Embryonic facial prominence (tissue), 1 donor: ENCODE measurements around the gene MOGAT3.
A peak's percentile ranks its signal among the peaks of the same experiment; 100 is the strongest.

Experiments used
- DNase-seq: peaks from one replicate; pipeline ENCODE4 v3.0.0-alpha.2; 2016; ENCODE audit errors: extremely low spot score

Gene MOGAT3

GRCh38 chr7:101161692-101162471 is 39.0 kb downstream of the MOGAT3 start:
- DNase-seq = no peak

- no peak for DNase-seq
Measured at GRCh38 chr7:101160910-101161309, 39.9 kb downstream of the MOGAT3 start.

DNA sequence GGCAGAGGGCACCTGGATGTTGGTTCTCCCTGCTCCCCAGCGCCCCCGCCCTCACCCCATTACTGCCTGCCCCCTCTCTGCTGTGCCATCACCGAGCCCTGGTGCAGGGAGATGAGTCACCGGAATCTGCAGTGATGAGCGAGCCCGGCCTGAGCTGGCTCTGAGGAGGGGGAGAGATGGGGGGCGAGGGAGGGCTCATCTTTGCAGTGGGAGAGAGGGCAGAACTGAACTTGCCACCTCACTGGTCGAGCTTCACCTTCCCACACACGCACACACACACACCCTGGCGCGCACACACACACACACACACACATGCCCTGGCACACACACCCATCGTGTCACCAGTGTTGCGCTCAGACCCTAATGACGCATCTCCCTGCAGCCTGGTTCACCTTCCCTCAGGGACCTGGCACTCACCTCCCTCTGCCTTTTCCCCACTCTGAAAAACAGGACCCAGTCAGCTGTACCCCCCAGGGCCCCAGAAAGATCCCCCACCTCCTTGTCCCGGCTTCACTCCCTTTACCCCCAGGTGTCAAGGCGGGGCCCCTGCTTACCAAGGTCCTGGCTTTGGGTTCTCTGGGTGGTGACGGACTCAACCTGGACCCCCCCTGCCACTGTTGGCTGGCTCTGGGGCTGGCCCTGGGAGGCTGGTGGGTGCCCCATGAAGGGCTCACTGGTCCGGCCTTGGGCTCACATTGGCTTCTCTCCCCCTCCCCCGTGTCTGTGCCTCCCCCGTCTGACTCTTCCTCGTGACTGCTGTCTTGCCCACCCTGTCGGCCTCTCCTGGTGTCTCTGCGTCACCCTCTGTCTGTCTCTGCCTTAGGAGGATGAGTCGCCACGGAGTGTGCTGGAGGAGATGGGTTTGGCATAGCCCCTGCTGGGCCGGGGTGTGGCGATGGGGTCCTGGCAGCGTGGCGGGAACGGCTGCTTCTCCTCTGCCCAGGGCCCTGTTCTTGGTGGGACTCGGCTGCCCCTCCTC is 40.9 kb downstream of the MOGAT3 start:
- no peak for DNase-seq

DNA sequence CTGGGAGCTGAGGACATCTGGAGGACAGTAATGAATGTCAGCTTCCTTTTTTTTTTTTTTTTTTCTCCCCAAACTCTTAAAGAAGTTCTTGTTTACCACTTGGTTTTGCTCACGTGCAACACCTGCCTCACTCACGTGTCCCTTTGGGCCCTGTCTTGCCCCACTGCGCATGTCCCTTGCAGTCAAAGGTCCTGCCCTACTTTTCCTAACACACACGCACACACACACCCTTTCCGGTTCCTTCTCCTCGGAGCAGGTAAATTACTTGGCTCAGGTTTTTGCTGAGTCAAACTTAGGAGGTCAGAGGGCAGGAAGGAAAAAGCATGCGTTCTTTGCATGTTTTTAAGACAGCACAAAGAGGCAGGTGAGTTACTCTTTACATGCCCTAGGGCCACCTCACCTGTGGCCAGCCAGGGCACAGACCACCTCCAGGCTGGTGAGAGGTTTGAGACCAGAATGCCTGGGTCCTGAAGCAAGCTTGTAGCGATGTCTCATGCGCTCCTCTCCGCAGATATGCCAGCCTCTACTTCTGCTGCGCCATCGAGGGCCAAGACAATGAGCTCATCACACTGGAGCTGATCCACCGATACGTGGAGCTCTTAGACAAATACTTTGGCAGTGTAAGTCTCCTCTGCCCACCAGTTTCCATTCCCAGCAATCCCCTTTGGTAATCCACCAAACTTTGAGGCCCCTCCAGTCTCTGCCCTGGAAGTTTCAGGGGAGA is 43.8 kb downstream of the MOGAT3 start:
- DNase-seq = no peak

DNA sequence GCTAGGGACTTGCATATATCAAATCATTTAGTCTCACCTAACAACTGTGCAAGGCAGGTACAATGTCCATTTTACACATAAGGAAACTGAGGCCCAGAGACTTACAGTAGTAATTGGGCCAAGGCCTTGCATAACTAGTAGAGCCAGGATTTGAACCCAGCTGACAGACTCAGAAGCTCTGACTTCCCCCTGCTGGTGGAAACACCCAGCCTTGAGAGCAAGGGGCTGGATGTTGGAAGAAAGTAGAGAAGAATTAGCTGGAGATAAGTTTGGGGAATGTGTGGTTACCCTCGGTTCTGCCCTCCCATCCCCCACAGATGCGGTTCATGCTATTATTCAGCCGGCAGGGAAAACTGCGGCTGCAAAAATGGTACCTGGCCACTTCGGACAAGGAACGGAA is 44.6 kb downstream of the MOGAT3 start:
- DNase-seq = no peak

GRCh38 chr7:101155303-101155702 is 45.5 kb downstream of the MOGAT3 start:
- DNase-seq = no peak

DNA sequence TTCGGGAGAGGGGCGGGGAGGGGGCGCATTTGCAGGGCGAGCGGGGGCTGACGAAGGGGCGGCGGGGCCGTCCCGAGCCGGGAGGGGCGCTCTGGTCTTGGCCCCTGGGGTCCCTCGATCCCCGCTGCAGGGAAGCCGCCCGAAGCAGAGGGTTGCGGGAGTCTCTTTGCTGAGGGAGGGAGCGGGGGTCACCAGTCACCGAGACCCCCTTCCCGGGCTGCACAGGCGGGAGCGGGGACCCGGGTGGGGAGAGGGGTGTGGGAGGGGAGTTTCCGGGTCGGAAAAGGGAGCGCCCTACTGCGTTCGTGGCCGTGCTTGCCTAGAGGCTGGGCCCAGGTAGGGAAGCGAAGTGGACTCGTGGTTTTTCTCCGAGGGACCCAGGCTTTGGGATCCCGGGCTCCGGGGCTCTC is 46.1 kb downstream of the MOGAT3 start:
- no peak for DNase-seq

DNA sequence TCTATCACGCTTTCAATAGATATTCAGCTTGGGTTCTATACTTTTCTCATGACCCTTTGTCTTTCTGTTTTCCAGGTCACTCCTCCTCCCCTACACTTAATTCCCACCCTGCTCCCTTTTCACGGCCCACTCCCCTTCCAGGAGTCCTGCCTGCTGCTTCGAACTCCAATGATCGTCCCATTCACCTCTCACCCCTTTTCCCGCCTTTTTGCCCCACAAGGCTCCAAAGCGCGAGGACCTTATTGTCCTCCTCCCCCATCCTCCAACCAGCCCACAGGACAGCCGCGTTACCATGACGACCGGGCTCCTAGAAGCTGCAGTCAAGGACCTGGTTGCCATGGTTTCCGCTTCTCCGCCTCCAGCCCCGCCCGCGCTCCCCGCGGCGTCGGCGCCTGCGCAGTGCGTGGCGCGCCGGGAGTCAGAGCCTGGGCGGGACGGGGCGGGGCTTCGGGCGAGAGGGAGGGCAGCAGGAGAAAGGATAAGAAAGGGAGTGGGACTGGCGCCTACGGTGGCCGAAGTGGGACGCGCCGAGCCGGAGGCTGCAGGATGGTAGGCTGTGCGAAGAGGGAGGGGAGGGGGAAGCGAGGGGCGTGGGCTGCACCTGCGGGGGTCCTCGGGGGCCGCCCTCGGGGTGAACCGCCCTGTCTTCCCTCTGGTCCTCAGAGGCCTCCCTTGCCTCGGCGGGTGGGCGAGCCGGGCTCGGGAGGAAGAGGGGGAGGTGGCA is 46.7 kb downstream of the MOGAT3 start, which contains the start of gene AP1S1:
TSS of gene AP1S1 (plus strand) at position 508 of the 724 bp plus-strand sequence. CDS start at position 547, 39 bp downstream.
- peak; percentile 95 for DNase-seq

DNA sequence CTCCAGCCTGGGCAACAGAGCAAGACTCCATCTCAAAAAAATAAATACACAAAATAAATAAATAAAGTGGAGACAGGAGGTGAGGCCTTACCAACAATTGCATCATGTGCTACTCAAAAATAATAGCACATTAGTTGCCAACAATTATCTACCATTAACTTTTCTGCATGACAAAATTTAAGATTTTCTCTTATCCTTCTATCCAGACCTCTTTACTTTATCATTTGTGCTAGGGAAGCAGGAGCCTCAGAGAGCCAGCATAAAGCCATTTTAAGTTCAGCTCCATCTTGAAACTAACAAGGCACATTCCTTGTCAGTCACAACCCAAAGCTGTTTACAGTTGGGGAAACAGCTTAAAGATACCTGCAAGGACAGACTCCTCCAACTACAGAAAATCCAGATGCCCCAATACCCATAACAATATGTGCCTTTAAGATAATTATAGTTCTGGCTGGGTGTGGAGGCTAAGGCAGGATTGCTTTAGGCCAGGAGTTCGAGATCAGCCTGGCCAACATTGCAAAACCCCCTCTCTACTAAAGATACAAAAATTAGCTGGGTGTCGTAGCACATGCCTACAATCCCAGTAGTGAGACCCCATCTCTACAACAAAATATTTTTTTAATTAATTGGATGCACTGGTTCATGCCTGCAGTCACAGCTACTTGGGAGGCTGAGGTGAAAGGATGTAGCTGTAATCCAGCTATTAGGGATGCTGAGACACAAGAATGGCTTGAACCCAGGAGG is 48.8 kb downstream of the MOGAT3 start:
- DNase-seq = no peak
